LHCN-M2 (cell line): Measurements from ENCODE around the gene SNRNP35. TPM values are rescaled to one million over a fixed set of nuclear protein-coding genes. Genes with fewer than 3 reads are reported as not detected.

Experiments used
- total RNA-seq: library from RNA; depleted of rRNA; stranded (reverse); fragments of >200 nt; gene quantifications from 2 replicates; pipeline ENCODE4 v1.2.3, GENCODE V29; 2014; rRNA removed

SNRNP35 gene
- total RNA-seq, 1 experiment from 2014 or later = 16.0 TPM

Other genes starting within 250 kb of the SNRNP35 start
- 52.6 and 67.5 TPM in 2 replicates for gene MPHOSPH9, start 225.0 kb upstream of the SNRNP35 start, total RNA-seq
- gene MTRFR, start 224.7 kb upstream of the SNRNP35 start, total RNA-seq = 6.6 and 9.2 TPM in 2 replicates
- 442 and 463 TPM in 2 replicates for gene CDK2AP1, start 186.3 kb upstream of the SNRNP35 start, total RNA-seq
- 29.7 and 32.1 TPM in 2 replicates for gene SBNO1, start 93.3 kb upstream of the SNRNP35 start, total RNA-seq
- 51.9 and 62.7 TPM in 2 replicates for gene KMT5A, start 74.0 kb upstream of the SNRNP35 start, total RNA-seq
- gene RILPL2, start 21.5 kb upstream of the SNRNP35 start, total RNA-seq = 3.3 and 3.5 TPM in 2 replicates
- gene RILPL1, start 75.6 kb downstream of the SNRNP35 start, total RNA-seq = 15.4 and 16.5 TPM in 2 replicates
- gene TMED2, start 126.4 kb downstream of the SNRNP35 start, total RNA-seq = 259 and 262 TPM in 2 replicates
- 19.9 and 23.5 TPM in 2 replicates for gene DDX55, start 144.0 kb downstream of the SNRNP35 start, total RNA-seq
- gene EIF2B1, start 175.5 kb downstream of the SNRNP35 start, total RNA-seq = 145 and 163 TPM in 2 replicates
- gene GTF2H3, start 175.7 kb downstream of the SNRNP35 start, total RNA-seq = 40.0 and 46.2 TPM in 2 replicates
- gene TCTN2, start 213.0 kb downstream of the SNRNP35 start, total RNA-seq = 11.2 and 13.5 TPM in 2 replicates